Osteoblast (primary cell): ENCODE measurements around the gene KCTD21. TPM values are rescaled to one million over a fixed set of nuclear protein-coding genes. Genes with fewer than 3 reads are reported as not detected.

Source experiments
- DNase-seq: peaks from one replicate; pipeline ENCODE4 v3.0.0; 2011; ENCODE audit warnings: low spot score, mixed read lengths; ENCODE audit not compliant: insufficient read length; ENCODE audit errors: missing footprints
- H2AFZ ChIP-seq: 2 replicates; pipeline ENCODE4 v1.6.0; 2011; ENCODE audit warnings: mild to moderate bottlenecking, low read length
- H3K27ac ChIP-seq: 2 replicates; pipeline ENCODE4 v1.5.1; 2011; ENCODE audit warnings: mild to moderate bottlenecking, low read depth, low read length, moderate library complexity
- H3K27me3 ChIP-seq: 2 replicates; pipeline ENCODE4 v1.6.0; 2012; ENCODE audit warnings: mild to moderate bottlenecking, control low read depth, inconsistent platforms, low read length, moderate library complexity; ENCODE audit not compliant: insufficient read depth
- H3K36me3 ChIP-seq: 2 replicates; pipeline ENCODE4 v1.5.1; 2011; ENCODE audit warnings: mild to moderate bottlenecking, low read length, control low read depth, moderate library complexity; ENCODE audit not compliant: insufficient read depth
- H3K4me1 ChIP-seq: 2 replicates; pipeline ENCODE4 v1.5.1; 2011; ENCODE audit warnings: mild to moderate bottlenecking, low read length, control low read depth, moderate library complexity; ENCODE audit not compliant: insufficient read depth
- H3K4me2 ChIP-seq: 2 replicates; pipeline ENCODE4 v1.6.0; 2011; ENCODE audit warnings: mild to moderate bottlenecking, low read length; ENCODE audit not compliant: insufficient read depth
- H3K4me3 ChIP-seq: fragments of 200-600 bp; sonication (generic); 3 replicates; pipeline ENCODE4 v1.5.1; 2012; ENCODE audit warnings: mild to moderate bottlenecking, low read length, inconsistent platforms; ENCODE audit not compliant: insufficient read depth
- H3K79me2 ChIP-seq: 2 replicates; pipeline ENCODE4 v1.6.0; 2012; ENCODE audit warnings: mild to moderate bottlenecking, low read length, control low read depth, inconsistent platforms; ENCODE audit not compliant: insufficient read depth
- H3K9me3 ChIP-seq: 2 replicates; pipeline ENCODE4 v1.5.1; 2011; ENCODE audit warnings: low read depth, low read length, control low read depth
- H4K20me1 ChIP-seq: 2 replicates; pipeline ENCODE4 v1.6.0; 2012; ENCODE audit warnings: mild to moderate bottlenecking, low read length, control low read depth; ENCODE audit not compliant: insufficient read depth
- CTCF ChIP-seq: IDR thresholded peaks from 2 replicates; pipeline ENCODE4 v1.5.1; 2011; ENCODE audit warnings: mild to moderate bottlenecking, low read depth, low read length, moderate library complexity; ENCODE audit errors: extremely low read depth
- total RNA-seq: library from RNA; depleted of rRNA; stranded (reverse); fragments of >200 nt; gene quantifications from 2 replicates; pipeline ENCODE4 v1.2.3, GENCODE V29; 2012

KCTD21 gene
- total RNA-seq, 1 donor: 14.5 TPM

- Histone ChIP-seq H2AFZ (no peak overlapping the region), H4K20me1 (peaks cover 23% of the 10 kb centered on the region), H3K4me2 (no peak overlapping the region), H3K36me3 (peaks cover 68% of the 10 kb centered on the region), H3K27ac (no peak overlapping the region), H3K4me1 (peaks cover 2% of the 10 kb centered on the region), H3K9me3 (no peaks in the 10 kb centered on the region), H3K27me3 (no peaks in the 10 kb centered on the region), H3K4me3 (no peak overlapping the region), H3K79me2 (peaks cover 42% of the 10 kb centered on the region)
- DNase-seq: peak; percentile 68
- TF ChIP-seq CTCF: no peak
Measured at GRCh38 chr11:78202733-78203167, 14.3 kb upstream of the KCTD21 start.

- H3K27ac ChIP-seq: no peak overlapping the region
- no peak overlapping the region for H3K4me2 ChIP-seq
- H3K4me3 ChIP-seq: no peak overlapping the region
- no peak for TF ChIP-seq CTCF
- no peaks in the 10 kb centered on the region for H3K4me1 ChIP-seq
- peaks cover 47% of the 10 kb centered on the region for H3K79me2 ChIP-seq
- peak; percentile 21 for DNase-seq
- H3K9me3 ChIP-seq: no peaks in the 10 kb centered on the region
- no peaks in the 10 kb centered on the region for H3K27me3 ChIP-seq
- peaks cover 26% of the 10 kb centered on the region for H4K20me1 ChIP-seq
- peaks cover 55% of the 10 kb centered on the region for H3K36me3 ChIP-seq
- H2AFZ ChIP-seq: no peak overlapping the region
Measured at GRCh38 chr11:78201096-78201818, 12.8 kb upstream of the KCTD21 start.

GRCh38 chr11:78200553-78200952 lies 12.1 kb upstream of the KCTD21 start:
- Histone ChIP-seq H3K36me3 (peaks cover 50% of the 10 kb centered on the region), H3K27me3 (no peaks in the 10 kb centered on the region), H3K27ac (no peak overlapping the region), H3K79me2 (peaks cover 54% of the 10 kb centered on the region), H3K4me1 (no peaks in the 10 kb centered on the region), H3K4me2 (no peak overlapping the region), H4K20me1 (peaks cover 30% of the 10 kb centered on the region), H3K4me3 (no peak overlapping the region), H3K9me3 (no peaks in the 10 kb centered on the region), H2AFZ (no peak overlapping the region)
- DNase-seq: peak; percentile 53
- no peak for TF ChIP-seq CTCF

- no peak overlapping the region for H3K4me3 ChIP-seq
- H3K4me2 ChIP-seq: no peak overlapping the region
- peaks cover 34% of the 10 kb centered on the region for H4K20me1 ChIP-seq
- peaks cover 59% of the 10 kb centered on the region for H3K79me2 ChIP-seq
- no peak overlapping the region for H2AFZ ChIP-seq
- H3K27me3 ChIP-seq: no peaks in the 10 kb centered on the region
- TF ChIP-seq CTCF: no peak
- H3K27ac ChIP-seq: no peak overlapping the region
- peak; percentile 4 for DNase-seq
- no peaks in the 10 kb centered on the region for H3K9me3 ChIP-seq
- H3K4me1 ChIP-seq: no peaks in the 10 kb centered on the region
- H3K36me3 ChIP-seq: peaks cover 50% of the 10 kb centered on the region
Measured at GRCh38 chr11:78200061-78200460, 11.6 kb upstream of the KCTD21 start.
